HepG2 (cell line): ENCODE measurements around the gene SAMD10. TPM values are rescaled to one million over a fixed set of nuclear protein-coding genes. Genes with fewer than 3 reads are reported as not detected.

Experiments
- DPF2 ChIP-seq: sonication (generic); formaldehyde crosslinking; IDR thresholded peaks from 2 replicates; pipeline ENCODE4 v1.4.0; 2020; ENCODE audit warnings: mild to moderate bottlenecking, low read depth, missing genetic modification reagents, borderline replicate concordance
- E2F2 ChIP-seq: sonication (generic); formaldehyde crosslinking; IDR thresholded peaks from 2 replicates; pipeline ENCODE4 v1.4.0; 2020; ENCODE audit warnings: missing genetic modification reagents, borderline replicate concordance
- EED ChIP-seq: sonication (generic); formaldehyde crosslinking; IDR thresholded peaks from 2 replicates; pipeline ENCODE4 v1.5.0; 2020; ENCODE audit warnings: mild to moderate bottlenecking, missing genetic modification reagents
- ELF1 ChIP-seq: sonication (generic); formaldehyde crosslinking; IDR thresholded peaks from 2 replicates; pipeline ENCODE4 v1.4.0; 2020; ENCODE audit warnings: missing genetic modification reagents
- EZH2 ChIP-seq: conservative IDR thresholded peaks from 2 replicates; pipeline ENCODE4 v1.6.1; 2012; ENCODE audit warnings: mild to moderate bottlenecking, low read depth, low read length, moderate library complexity
- HDAC2 ChIP-seq: sonication (generic); formaldehyde crosslinking; IDR thresholded peaks from 2 replicates; pipeline ENCODE4 v1.4.0; 2020; ENCODE audit warnings: missing genetic modification reagents
- MIXL1 ChIP-seq: IDR thresholded peaks from 2 replicates; pipeline ENCODE4 v1.6.1; 2016
- MXD1 ChIP-seq: sonication (generic); formaldehyde crosslinking; IDR thresholded peaks from 2 replicates; pipeline ENCODE4 v1.4.0; 2020; ENCODE audit warnings: mild to moderate bottlenecking, missing genetic modification reagents
- PHF8 ChIP-seq: sonication (generic); formaldehyde crosslinking; IDR thresholded peaks from 2 replicates; pipeline ENCODE4 v1.5.0; 2020; ENCODE audit warnings: missing genetic modification reagents
- PRDM4 ChIP-seq: sonication (generic); formaldehyde crosslinking; IDR thresholded peaks from 2 replicates; pipeline ENCODE4 v1.9.0; 2021; ENCODE audit warnings: missing genetic modification reagents, borderline replicate concordance
- RFX1 ChIP-seq: fragments of 450-650 bp; IDR thresholded peaks from 2 replicates; pipeline ENCODE4 v1.6.1; 2017
- SKIL ChIP-seq: sonication (generic); formaldehyde crosslinking; IDR thresholded peaks from 2 replicates; pipeline ENCODE4 v1.8.0; 2022; ENCODE audit warnings: missing genetic modification reagents, mild to moderate bottlenecking, moderate library complexity, borderline replicate concordance
- TFDP1 ChIP-seq: IDR thresholded peaks from 2 replicates; pipeline ENCODE4 v1.6.1; 2016; ENCODE audit warnings: missing compliant biosample characterization, missing genetic modification reagents, borderline replicate concordance
- TFDP2 ChIP-seq: sonication (generic); formaldehyde crosslinking; IDR thresholded peaks from 2 replicates; pipeline ENCODE4 v1.4.0; 2020; ENCODE audit warnings: missing genetic modification reagents
- UBTF ChIP-seq: sonication (generic); formaldehyde crosslinking; IDR thresholded peaks from 2 replicates; pipeline ENCODE4 v1.4.0; 2020; ENCODE audit warnings: mild to moderate bottlenecking, missing genetic modification reagents
- ZNF382 ChIP-seq: sonication (generic); formaldehyde crosslinking; IDR thresholded peaks from 2 replicates; pipeline ENCODE4 v1.5.0; 2020; ENCODE audit warnings: missing genetic modification reagents, mild to moderate bottlenecking, borderline replicate concordance
- ZSCAN29 ChIP-seq: sonication (generic); formaldehyde crosslinking; conservative IDR thresholded peaks from 2 replicates; pipeline ENCODE4 v1.4.0; 2020; ENCODE audit warnings: mild to moderate bottlenecking, missing genetic modification reagents
- polyA plus RNA-seq, 8 experiments: library from polyadenylated mRNA; depleted of rRNA in 3 of 8; stranded (reverse) in 7 of 8; unstranded in 1 of 8; fragments of >200 nt; fragmentation: Illumina TruSeq in 4 of 8; extraction: Trizol in 4 of 8; gene quantifications; 2 replicates each; pipeline versions ENCODE4 v1.2.1 to v1.2.3, GENCODE V29; 2011 to 2016; ENCODE audit warnings: low read depth in 4 of 8, missing spikeins in 1 of 8, mixed read lengths in 1 of 8; ENCODE audit not compliant: insufficient read depth in 1 of 8
- total RNA-seq, 5 experiments: library from RNA; depleted of rRNA; stranded (reverse); fragments of >200 nt; fragmentation: Illumina TruSeq; extraction: Trizol; gene quantifications; 2 replicates each; pipeline ENCODE4 v1.2.3, GENCODE V29; 2016; ENCODE audit warnings: low read depth in 1 of 5

Gene SAMD10
- total and polyA plus RNA-seq, 2 of the 13 experiments (the other 11 are each of a cell fraction or from before 2014, with no cell fraction given): 6.1 to 11.0 TPM

- no peak for TF ChIP-seq SKIL
- TF ChIP-seq EZH2: no peak
- no peak for TF ChIP-seq E2F2 (CRISPR knock-in tag)
- TF ChIP-seq PHF8 (CRISPR knock-in tag): no peak
- no peak for TF ChIP-seq RFX1
- peak; percentile 69; the same call in 1 of the 2 replicates for TF ChIP-seq MXD1 (CRISPR knock-in tag)
- no peak; the same call in 1 of the 2 replicates for TF ChIP-seq TFDP1 (CRISPR knock-in tag)
- no peak for TF ChIP-seq EED (CRISPR knock-in tag)
- TF ChIP-seq TFDP2 (CRISPR knock-in tag): no peak; the same call in 1 of the 2 replicates
- no peak for TF ChIP-seq HDAC2 (CRISPR knock-in tag)
- TF ChIP-seq ZSCAN29 (CRISPR knock-in tag): no peak
- no peak for TF ChIP-seq ZNF382
- TF ChIP-seq MIXL1 (CRISPR knock-in tag): no peak
- no peak; the same call in 1 of the 2 replicates for TF ChIP-seq ELF1
- TF ChIP-seq PRDM4 (CRISPR knock-in tag): 0 out of 2 replicates have a peak, but pooled peaks have one; percentile 29
- TF ChIP-seq UBTF: no peak; the same call in 1 of the 2 replicates
- TF ChIP-seq DPF2: no peak
Observed at GRCh38 chr20:64023361-64024140, 44.1 kb upstream of the SAMD10 start (continued).
